Putamen (tissue), 1 donor: ENCODE results near the gene NSD2.

Experiments used
- DNase-seq: peaks from one replicate; pipeline ENCODE4 v3.0.0-alpha.2; 2016; ENCODE audit warnings: low spot score

Gene NSD2

GRCh38 chr4:1971456-1972200 is 100.4 kb downstream of the NSD2 start:
- DNase-seq: no peak

- DNase-seq: no peak
These were observed 101.2 kb downstream of the NSD2 start for GRCh38 chr4:1972414-1972813.

GRCh38 chr4:1973218-1973617 is 102.0 kb downstream of the NSD2 start:
- no peak for DNase-seq

- DNase-seq: no peak
These were observed 102.5 kb downstream of the NSD2 start for GRCh38 chr4:1973661-1974060.

GRCh38 chr4:1974840-1975239 is 103.6 kb downstream of the NSD2 start:
- no peak for DNase-seq

- DNase-seq: no peak
These were observed 104.2 kb downstream of the NSD2 start for GRCh38 chr4:1975391-1975801.

GRCh38 chr4:1975880-1976279 is 104.7 kb downstream of the NSD2 start:
- DNase-seq: no peak

- no peak for DNase-seq
These were observed 105.5 kb downstream of the NSD2 start for GRCh38 chr4:1976416-1977352.

- no peak for DNase-seq
These were observed 107.0 kb downstream of the NSD2 start for GRCh38 chr4:1978226-1978625.

- DNase-seq: no peak
These were observed 107.7 kb downstream of the NSD2 start for GRCh38 chr4:1978741-1979476.

- no peak for DNase-seq
These were observed 108.4 kb downstream of the NSD2 start for GRCh38 chr4:1979477-1980196.

- no peak for DNase-seq
These were observed 109.4 kb downstream of the NSD2 start for GRCh38 chr4:1980561-1981041.

GRCh38 chr4:1981251-1982058 is 110.3 kb downstream of the NSD2 start:
- no peak for DNase-seq

GRCh38 chr4:1982124-1983052 is 111.2 kb downstream of the NSD2 start:
- DNase-seq: no peak

- DNase-seq: no peak
These were observed 112.1 kb downstream of the NSD2 start for GRCh38 chr4:1983053-1983845.

GRCh38 chr4:1983846-1984405 is 112.7 kb downstream of the NSD2 start:
- no peak for DNase-seq

GRCh38 chr4:1984406-1985191 is 113.4 kb downstream of the NSD2 start:
- DNase-seq: no peak

GRCh38 chr4:1985294-1985693 is 114.1 kb downstream of the NSD2 start:
- no peak for DNase-seq
